Tibial nerve (tissue), 3 donors: ENCODE measurements around the gene LKAAEAR1.

Experiments
- POLR2A ChIP-seq, 2 donors: fragments of 450-650 bp; IDR thresholded peaks; one replicate each; pipeline ENCODE4 v1.6.1; 2017; ENCODE audit warnings: antibody characterized with exemption in 2 of 2, mild to moderate bottlenecking in 2 of 2, moderate library complexity in 2 of 2
- TF ChIP-seq, protein P1 (sequence below), 5 experiments: fragments of 200-600 bp in 3 of 5; fragments of 450-650 bp in 2 of 5; sonication (generic) in 3 of 5; IDR thresholded peaks; one replicate each; pipeline ENCODE4 v1.5.1; 2016 to 2019; ENCODE audit warnings: antibody characterized with exemption in 5 of 5, mild to moderate bottlenecking in 3 of 5, moderate library complexity in 2 of 5

DNA sequence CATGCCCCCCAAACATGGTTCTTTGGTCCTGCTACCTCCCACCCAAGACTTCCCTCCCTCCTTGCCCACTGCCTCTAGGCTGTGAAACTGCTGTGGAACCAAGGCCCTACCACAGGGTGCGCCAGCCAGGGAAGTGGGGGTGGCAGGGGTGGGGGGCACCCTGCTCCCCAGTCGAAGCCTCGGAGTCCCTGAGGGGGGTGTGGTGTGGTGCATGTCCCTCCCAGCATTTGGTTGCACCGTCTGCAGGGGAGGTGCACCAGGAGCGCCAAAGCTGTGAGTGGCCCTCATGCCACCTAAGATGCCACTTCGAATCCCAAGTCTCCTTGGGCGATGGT is 6.7 kb downstream of the LKAAEAR1 start:
- no peak for TF ChIP-seq POLR2A (IDR thresholded peaks at IDR 0.05)
- TF ChIP-seq, protein P1, sequence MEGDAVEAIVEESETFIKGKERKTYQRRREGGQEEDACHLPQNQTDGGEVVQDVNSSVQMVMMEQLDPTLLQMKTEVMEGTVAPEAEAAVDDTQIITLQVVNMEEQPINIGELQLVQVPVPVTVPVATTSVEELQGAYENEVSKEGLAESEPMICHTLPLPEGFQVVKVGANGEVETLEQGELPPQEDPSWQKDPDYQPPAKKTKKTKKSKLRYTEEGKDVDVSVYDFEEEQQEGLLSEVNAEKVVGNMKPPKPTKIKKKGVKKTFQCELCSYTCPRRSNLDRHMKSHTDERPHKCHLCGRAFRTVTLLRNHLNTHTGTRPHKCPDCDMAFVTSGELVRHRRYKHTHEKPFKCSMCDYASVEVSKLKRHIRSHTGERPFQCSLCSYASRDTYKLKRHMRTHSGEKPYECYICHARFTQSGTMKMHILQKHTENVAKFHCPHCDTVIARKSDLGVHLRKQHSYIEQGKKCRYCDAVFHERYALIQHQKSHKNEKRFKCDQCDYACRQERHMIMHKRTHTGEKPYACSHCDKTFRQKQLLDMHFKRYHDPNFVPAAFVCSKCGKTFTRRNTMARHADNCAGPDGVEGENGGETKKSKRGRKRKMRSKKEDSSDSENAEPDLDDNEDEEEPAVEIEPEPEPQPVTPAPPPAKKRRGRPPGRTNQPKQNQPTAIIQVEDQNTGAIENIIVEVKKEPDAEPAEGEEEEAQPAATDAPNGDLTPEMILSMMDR (IDR thresholded peaks at IDR 0.05), result no peak
